Left ventricle myocardium inferior (tissue), 1 donor: Measurements from ENCODE around the gene NTM. TPM values are rescaled to one million over a fixed set of nuclear protein-coding genes. Genes with fewer than 3 reads are reported as not detected.

ENCODE experiments used
- DNase-seq: peaks from one replicate; pipeline ENCODE4 v3.0.0-alpha.2; 2020
- H3K27ac ChIP-seq: fragments of 200-600 bp; replicated peaks from 2 replicates; pipeline ENCODE4 v1.8.0; 2021
- H3K27me3 ChIP-seq: fragments of 200-600 bp; 2 replicates; pipeline ENCODE4 v1.8.0; 2021; ENCODE audit warnings: low read depth
- H3K36me3 ChIP-seq: fragments of 200-600 bp; 2 replicates; pipeline ENCODE4 v1.8.0; 2021
- H3K4me1 ChIP-seq: fragments of 200-600 bp; 2 replicates; pipeline ENCODE4 v1.8.0; 2021
- H3K4me3 ChIP-seq: fragments of 200-600 bp; 2 replicates; pipeline ENCODE4 v1.8.0; 2021; ENCODE audit warnings: mild to moderate bottlenecking, moderate library complexity
- H3K9me3 ChIP-seq: fragments of 200-600 bp; replicated peaks from 2 replicates; pipeline ENCODE4 v1.8.0; 2021
- intact Hi-C: fragments of 100-400 bp; cut with micrococcal nuclease; formaldehyde crosslinking; loops from one replicate; pipeline ENCODE4 v1.11.0; 2022
- total RNA-seq: library from RNA; stranded (reverse); fragmentation: NEBNext Ultra II Directional; extraction: Animal tissue kit (Norgen Biotek cat#: 25700); gene quantifications from one replicate; pipeline ENCODE4 v1.2.1, GENCODE V29; 2021
- TF ChIP-seq, protein P1 (sequence below): fragments of 200-600 bp; IDR thresholded peaks from 2 replicates; pipeline ENCODE4 v1.8.0; 2021; ENCODE audit warnings: antibody characterized with exemption, mild to moderate bottlenecking, borderline replicate concordance
- donor health status: DM: no; HTN: yes; CAD: no; lungs with severe emphysema.

Gene NTM
- total RNA-seq, 1 donor from 2014 or later: 1.0 TPM

DNA sequence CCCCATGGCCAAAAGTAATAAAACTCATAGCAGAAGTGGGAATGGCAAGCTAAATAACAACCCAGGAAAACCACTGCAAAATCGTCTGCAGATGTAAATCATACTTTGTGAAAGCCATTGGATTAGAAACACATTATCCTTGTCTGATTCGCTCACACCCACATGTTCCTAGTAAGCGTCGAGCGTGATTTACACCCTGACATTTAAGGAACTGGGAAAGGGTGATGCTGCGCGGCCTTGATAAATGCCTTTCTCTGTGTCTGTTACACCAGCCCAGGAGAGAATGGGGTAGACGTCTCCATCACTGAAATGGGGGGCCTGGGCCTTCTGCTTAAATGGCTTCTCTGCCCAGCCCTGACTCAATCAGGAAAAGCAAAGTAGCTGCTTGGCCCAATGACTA, 162.7 kb downstream of the NTM start:
- no peak for DNase-seq
- intact Hi-C loops: no loop called here
- TF ChIP-seq, protein P1, sequence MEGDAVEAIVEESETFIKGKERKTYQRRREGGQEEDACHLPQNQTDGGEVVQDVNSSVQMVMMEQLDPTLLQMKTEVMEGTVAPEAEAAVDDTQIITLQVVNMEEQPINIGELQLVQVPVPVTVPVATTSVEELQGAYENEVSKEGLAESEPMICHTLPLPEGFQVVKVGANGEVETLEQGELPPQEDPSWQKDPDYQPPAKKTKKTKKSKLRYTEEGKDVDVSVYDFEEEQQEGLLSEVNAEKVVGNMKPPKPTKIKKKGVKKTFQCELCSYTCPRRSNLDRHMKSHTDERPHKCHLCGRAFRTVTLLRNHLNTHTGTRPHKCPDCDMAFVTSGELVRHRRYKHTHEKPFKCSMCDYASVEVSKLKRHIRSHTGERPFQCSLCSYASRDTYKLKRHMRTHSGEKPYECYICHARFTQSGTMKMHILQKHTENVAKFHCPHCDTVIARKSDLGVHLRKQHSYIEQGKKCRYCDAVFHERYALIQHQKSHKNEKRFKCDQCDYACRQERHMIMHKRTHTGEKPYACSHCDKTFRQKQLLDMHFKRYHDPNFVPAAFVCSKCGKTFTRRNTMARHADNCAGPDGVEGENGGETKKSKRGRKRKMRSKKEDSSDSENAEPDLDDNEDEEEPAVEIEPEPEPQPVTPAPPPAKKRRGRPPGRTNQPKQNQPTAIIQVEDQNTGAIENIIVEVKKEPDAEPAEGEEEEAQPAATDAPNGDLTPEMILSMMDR: no peak

DNA sequence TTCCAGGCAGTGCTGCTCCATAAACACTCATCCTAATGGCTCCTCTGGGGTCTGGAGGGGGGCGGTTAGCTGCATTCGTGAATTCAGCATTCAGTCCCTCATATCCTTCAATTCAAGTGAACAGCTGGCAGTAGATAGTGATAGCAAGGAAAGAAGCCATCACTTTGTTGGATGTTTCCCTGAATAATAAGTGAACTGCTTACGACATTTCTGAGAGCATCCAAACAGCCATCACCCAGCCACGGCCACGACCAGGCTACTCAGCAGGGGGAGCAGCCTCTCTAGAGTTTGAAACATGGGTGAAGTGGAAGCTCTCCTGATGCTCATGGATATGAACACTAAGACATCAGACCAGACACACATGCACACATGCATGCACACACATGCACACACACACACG, 163.6 kb downstream of the NTM start:
- TF ChIP-seq, protein P1: no peak
- no peaks in the 10 kb centered on the region for H3K4me1 ChIP-seq
- no peaks in the 10 kb centered on the region for H3K9me3 ChIP-seq
- intact Hi-C loops: no loop called here
- no peaks in the 10 kb centered on the region for H3K36me3 ChIP-seq
- H3K27ac ChIP-seq: no peak overlapping the region
- H3K4me3 ChIP-seq: no peak overlapping the region
- peaks cover 100% of the 10 kb centered on the region for H3K27me3 ChIP-seq
- no peak for DNase-seq

More for the DNA sequence above, 162.7 kb downstream of the NTM start:
- Histone ChIP-seq H3K4me1 (no peaks in the 10 kb centered on the region), H3K36me3 (no peaks in the 10 kb centered on the region), H3K9me3 (no peaks in the 10 kb centered on the region), H3K4me3 (no peak overlapping the region), H3K27me3 (peaks cover 99% of the 10 kb centered on the region), H3K27ac (no peak overlapping the region)

DNA sequence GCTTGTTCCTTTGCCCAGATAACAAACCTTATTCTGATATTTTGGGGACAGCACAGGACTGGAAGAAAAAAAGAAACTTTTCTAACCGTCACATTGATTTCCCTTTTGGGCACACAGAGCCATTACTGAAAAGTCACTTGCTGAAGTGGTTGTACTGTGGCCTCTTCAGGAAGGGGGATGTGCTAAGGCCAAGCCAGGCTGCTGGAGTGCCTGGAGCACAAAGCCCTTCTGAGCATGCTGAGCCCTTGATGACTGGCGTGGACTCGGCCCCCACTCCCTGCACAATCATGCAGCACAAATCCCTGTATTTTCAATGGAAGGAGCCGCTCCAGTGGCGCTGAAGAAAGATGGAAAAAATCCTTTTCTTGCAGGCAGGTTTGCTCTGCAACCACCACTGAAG, 164.2 kb downstream of the NTM start:
- no peak for DNase-seq
- H3K9me3 ChIP-seq: no peaks in the 10 kb centered on the region
- no peaks in the 10 kb centered on the region for H3K4me1 ChIP-seq
- no peaks in the 10 kb centered on the region for H3K36me3 ChIP-seq
- TF ChIP-seq, protein P1: no peak
- intact Hi-C loops: no loop called here
- no peak overlapping the region for H3K4me3 ChIP-seq
- H3K27me3 ChIP-seq: peaks cover 100% of the 10 kb centered on the region
- no peak overlapping the region for H3K27ac ChIP-seq

DNA sequence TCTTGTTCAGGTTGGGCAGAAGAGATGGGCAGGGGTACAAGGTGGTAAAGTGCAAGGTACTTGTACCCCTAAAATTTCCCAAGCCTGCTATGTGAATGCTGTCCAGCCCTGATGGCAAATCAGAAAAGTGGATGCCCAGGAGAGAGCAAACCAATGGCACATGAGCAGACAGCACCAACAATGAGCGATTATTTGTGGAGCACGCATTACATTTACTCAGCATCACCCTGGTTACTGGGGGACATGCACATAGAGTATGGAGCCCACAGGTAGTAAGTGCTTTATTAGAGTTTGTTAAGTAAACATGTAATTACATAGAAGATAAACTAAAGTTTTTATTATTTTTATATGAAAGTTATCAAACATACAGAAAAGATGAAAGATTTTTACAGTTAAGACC, 165.7 kb downstream of the NTM start:
- Histone ChIP-seq H3K4me3 (no peak overlapping the region), H3K36me3 (no peaks in the 10 kb centered on the region), H3K4me1 (no peaks in the 10 kb centered on the region), H3K27ac (no peak overlapping the region), H3K27me3 (peaks cover 99% of the 10 kb centered on the region), H3K9me3 (no peaks in the 10 kb centered on the region)
- intact Hi-C loops: no loop called here
- no peak for DNase-seq
- TF ChIP-seq, protein P1: no peak

DNA sequence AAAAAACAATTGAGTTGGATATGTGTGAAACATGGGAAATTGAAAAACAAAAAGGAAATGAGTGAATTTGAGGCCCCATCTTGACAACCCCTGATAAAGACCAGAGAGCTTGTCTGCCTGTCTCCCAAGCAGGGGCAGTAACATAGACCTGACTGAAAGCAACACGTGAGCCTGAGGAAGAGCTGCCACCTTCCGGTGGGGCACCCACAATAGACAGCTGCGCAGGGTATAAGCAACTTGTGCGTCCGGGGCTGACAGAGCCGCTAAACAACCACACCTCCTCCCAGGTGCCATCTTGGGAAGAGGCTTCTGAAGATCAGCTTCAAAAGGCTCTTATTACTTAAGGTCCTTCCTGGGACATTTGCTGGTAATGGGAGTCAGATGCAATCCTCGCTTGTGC, 166.8 kb downstream of the NTM start:
- peaks cover 95% of the 10 kb centered on the region for H3K27me3 ChIP-seq
- intact Hi-C loops: no loop called here
- H3K27ac ChIP-seq: no peak overlapping the region
- TF ChIP-seq, protein P1: no peak
- H3K36me3 ChIP-seq: no peaks in the 10 kb centered on the region
- H3K9me3 ChIP-seq: no peaks in the 10 kb centered on the region
- H3K4me3 ChIP-seq: no peak overlapping the region
- DNase-seq: no peak
- no peaks in the 10 kb centered on the region for H3K4me1 ChIP-seq

DNA sequence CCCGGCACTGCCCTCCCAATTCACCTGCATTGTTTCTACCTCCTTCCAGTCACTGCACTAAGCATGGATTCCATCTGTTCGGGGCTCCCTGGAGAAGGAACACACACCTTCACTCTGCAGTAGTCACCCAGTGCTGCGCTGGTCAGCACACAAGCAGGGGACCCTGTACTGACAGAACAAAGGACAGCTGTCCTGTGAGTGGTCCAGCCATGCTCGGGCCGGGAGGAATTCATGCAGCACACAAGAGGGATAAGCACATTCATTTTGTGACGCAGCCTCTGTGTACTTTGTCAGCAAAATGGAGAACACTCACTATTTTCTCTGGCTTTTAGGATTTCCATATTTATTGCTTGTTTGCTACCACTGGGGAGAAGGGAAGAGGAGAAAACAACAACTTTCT, 167.3 kb downstream of the NTM start:
- Histone ChIP-seq H3K27ac (no peak overlapping the region), H3K9me3 (no peaks in the 10 kb centered on the region), H3K27me3 (peaks cover 95% of the 10 kb centered on the region), H3K4me3 (no peak overlapping the region), H3K4me1 (no peaks in the 10 kb centered on the region), H3K36me3 (no peaks in the 10 kb centered on the region)
- intact Hi-C loops: no loop called here
- no peak for DNase-seq
- TF ChIP-seq, protein P1: no peak
